ENCODE results near the gene TMEM164.

The TMEM164 gene

DNA sequence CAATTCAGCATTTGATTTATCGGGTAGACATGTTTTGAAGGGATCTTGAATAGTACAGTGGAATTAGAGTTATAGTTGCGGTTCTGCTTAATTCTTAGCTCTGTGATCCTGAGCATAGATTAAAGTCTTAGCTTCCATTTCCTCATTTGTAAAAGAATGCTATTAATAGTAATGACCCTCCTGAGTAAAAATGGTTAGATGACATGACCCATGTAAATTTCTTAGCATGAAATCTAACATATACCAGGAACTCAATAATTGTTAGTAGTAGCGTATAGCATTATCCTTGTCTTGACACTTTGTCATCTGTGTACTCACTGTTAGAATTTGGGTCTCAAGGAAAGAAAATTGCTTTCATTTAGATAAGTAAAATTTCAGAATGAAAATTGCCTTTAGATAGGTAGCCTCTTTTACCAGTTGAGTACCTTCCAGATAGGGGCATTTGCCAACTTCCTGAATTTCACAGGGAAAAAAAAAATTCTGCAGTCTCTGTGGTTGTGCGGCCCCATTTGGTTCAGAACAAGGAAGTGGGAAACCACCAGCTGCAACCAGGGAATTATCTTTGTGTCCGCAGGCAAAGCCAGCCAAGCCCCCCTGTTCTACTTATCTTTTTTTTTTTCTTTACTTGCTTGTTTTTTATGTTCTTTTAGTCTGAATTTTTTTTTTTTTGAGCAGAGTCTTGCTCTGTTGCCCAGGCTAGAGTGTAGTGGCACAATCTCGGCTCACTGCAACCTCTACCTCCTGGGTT, 86.9 kb downstream of the TMEM164 start:
- no peaks in the 10 kb centered on the region for H3K9me3 ChIP-seq (ENCODE audit: control insufficient read depth in 2 of 2, low read length in 2 of 2)
- H3K4me3 ChIP-seq (ENCODE audit: low read length in 2 of 2) = no peak overlapping the region
- no peaks in the 10 kb centered on the region for H3K36me3 ChIP-seq (ENCODE audit: control insufficient read depth in 2 of 2, insufficient read depth in 2 of 2, low read length in 2 of 2)
- H3K27ac ChIP-seq (ENCODE audit: low read depth in 2 of 2, low read length in 2 of 2) = no peak overlapping the region
- H3K9ac ChIP-seq (ENCODE audit: low read depth in 1 of 2, low read length in 2 of 2) = no peak overlapping the region
- H3K4me1 ChIP-seq (ENCODE audit: control insufficient read depth in 2 of 2, insufficient read depth in 2 of 2, low read length in 2 of 2) = no peaks in the 10 kb centered on the region
- H3K27me3 ChIP-seq (ENCODE audit: control insufficient read depth in 2 of 2, insufficient read depth in 2 of 2, low read length in 2 of 2) = no peaks in the 10 kb centered on the region

DNA sequence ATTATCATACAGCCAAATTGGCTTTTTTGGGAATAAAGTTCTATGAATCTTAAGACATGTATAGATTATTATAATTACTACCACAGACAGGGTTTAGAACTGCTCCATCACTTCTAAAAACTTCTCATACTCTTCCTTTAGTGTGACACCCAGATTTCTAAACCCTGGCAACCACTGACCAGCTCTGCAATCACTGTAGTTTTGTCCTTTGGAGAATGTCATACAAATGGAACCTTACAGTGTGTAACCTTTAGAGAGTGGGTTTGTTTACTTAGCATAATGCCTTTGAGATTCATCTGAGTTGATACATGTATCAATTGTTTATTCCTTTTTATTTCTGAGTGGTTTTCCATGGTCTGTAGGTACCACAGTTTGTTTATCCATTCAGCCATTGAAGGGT, 95.0 kb downstream of the TMEM164 start:
- Histone ChIP-seq H3K9me3 (ENCODE audit: control insufficient read depth in 2 of 2, low read length in 2 of 2) (no peaks in the 10 kb centered on the region), H3K27me3 (ENCODE audit: control insufficient read depth in 2 of 2, insufficient read depth in 2 of 2, low read length in 2 of 2) (no peaks in the 10 kb centered on the region), H3K4me1 (ENCODE audit: control insufficient read depth in 2 of 2, insufficient read depth in 2 of 2, low read length in 2 of 2) (no peaks in the 10 kb centered on the region), H3K4me3 (ENCODE audit: low read length in 2 of 2) (no peak overlapping the region), H3K36me3 (ENCODE audit: control insufficient read depth in 2 of 2, insufficient read depth in 2 of 2, low read length in 2 of 2) (peaks cover 0 to 3% of the 10 kb centered on the region in 2 donors), H3K9ac (ENCODE audit: low read depth in 1 of 2, low read length in 2 of 2) (no peak overlapping the region), H3K27ac (ENCODE audit: low read depth in 2 of 2, low read length in 2 of 2) (no peak overlapping the region)

DNA sequence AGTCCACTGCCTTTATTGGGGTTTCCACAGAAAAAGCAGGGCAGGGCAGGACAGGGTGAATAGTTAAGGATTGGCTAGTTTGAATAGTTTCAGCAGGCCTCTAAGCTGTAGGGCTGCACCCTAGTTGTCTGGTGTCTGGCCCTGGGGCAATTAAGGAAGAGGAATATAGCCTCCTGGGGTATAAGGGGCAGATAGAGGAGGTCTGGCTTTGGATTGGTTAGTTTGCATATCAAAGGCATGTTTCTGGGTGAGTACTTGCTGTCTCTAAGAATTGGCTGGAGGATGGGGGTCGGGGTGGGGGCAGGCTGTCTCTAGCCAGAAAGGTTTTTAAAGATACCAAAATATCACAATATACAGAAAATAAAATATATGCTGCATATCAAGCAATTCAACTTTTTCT, 100.4 kb downstream of the TMEM164 start:
- Histone ChIP-seq H3K9me3 (ENCODE audit: control insufficient read depth in 2 of 2, low read length in 2 of 2) (no peaks in the 10 kb centered on the region), H3K9ac (ENCODE audit: low read depth in 1 of 2, low read length in 2 of 2) (no peak overlapping the region), H3K27me3 (ENCODE audit: control insufficient read depth in 2 of 2, insufficient read depth in 2 of 2, low read length in 2 of 2) (peaks cover 0 to 3% of the 10 kb centered on the region in 2 donors), H3K4me1 (ENCODE audit: control insufficient read depth in 2 of 2, insufficient read depth in 2 of 2, low read length in 2 of 2) (no peaks in the 10 kb centered on the region), H3K36me3 (ENCODE audit: control insufficient read depth in 2 of 2, insufficient read depth in 2 of 2, low read length in 2 of 2) (no peaks in the 10 kb centered on the region), H3K27ac (ENCODE audit: low read depth in 2 of 2, low read length in 2 of 2) (no peak overlapping the region), H3K4me3 (ENCODE audit: low read length in 2 of 2) (no peak overlapping the region)

DNA sequence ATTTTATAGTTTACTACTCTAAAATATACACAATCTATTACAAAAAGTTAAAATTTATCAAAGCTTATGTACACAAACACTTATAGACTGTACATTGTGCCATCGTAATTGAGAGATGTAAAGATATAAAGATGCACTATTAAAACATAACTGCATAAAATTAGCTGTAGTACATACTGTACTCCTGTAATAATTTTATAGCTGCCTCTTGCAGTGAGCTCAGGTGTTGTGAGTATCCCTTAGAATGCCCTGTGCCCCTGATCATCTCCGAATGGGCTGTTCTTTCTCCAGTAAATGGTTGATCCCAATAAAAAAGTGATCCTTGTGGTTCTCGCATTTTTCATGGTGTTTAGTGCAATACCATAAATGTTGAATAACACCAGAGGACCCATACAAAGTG, 101.2 kb downstream of the TMEM164 start:
- H3K36me3 ChIP-seq (ENCODE audit: control insufficient read depth in 2 of 2, insufficient read depth in 2 of 2, low read length in 2 of 2) = no peaks in the 10 kb centered on the region
- H3K9me3 ChIP-seq (ENCODE audit: control insufficient read depth in 2 of 2, low read length in 2 of 2) = no peaks in the 10 kb centered on the region
- no peak overlapping the region for H3K9ac ChIP-seq (ENCODE audit: low read depth in 1 of 2, low read length in 2 of 2)
- H3K27ac ChIP-seq (ENCODE audit: low read depth in 2 of 2, low read length in 2 of 2) = no peak overlapping the region
- H3K4me1 ChIP-seq (ENCODE audit: control insufficient read depth in 2 of 2, insufficient read depth in 2 of 2, low read length in 2 of 2) = no peaks in the 10 kb centered on the region
- peaks cover 0 to 3% of the 10 kb centered on the region in 2 donors for H3K27me3 ChIP-seq (ENCODE audit: control insufficient read depth in 2 of 2, insufficient read depth in 2 of 2, low read length in 2 of 2)
- H3K4me3 ChIP-seq (ENCODE audit: low read length in 2 of 2) = no peak overlapping the region

DNA sequence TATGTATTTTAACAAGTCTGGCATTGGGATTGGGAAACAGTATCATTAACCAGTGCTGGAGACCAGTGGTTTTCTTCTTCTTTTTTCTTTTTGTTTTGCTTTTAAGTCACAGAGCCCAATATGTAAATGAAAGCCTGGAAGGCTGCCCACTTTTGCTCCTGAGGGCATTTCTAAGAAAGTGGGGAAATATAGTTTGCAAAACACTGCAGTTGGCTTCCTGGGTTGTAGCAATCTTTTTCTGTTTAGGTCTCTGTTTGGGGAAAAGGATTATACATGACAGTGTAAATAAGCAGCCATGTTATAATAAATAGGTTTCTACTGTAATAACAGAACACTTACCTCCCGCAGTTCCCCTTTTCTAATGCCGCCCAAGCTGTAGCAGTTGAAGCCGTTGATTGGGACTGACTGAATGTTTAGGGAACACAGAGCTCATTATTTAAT, 105.5 kb downstream of the TMEM164 start:
- no peak overlapping the region for H3K27ac ChIP-seq (ENCODE audit: low read depth in 2 of 2, low read length in 2 of 2)
- H3K27me3 ChIP-seq (ENCODE audit: control insufficient read depth in 2 of 2, insufficient read depth in 2 of 2, low read length in 2 of 2) = no peaks in the 10 kb centered on the region
- H3K4me1 ChIP-seq (ENCODE audit: control insufficient read depth in 2 of 2, insufficient read depth in 2 of 2, low read length in 2 of 2) = no peaks in the 10 kb centered on the region
- peaks cover 0 to 3% of the 10 kb centered on the region in 2 donors for H3K36me3 ChIP-seq (ENCODE audit: control insufficient read depth in 2 of 2, insufficient read depth in 2 of 2, low read length in 2 of 2)
- H3K4me3 ChIP-seq (ENCODE audit: low read length in 2 of 2) = no peak overlapping the region
- H3K9me3 ChIP-seq (ENCODE audit: control insufficient read depth in 2 of 2, low read length in 2 of 2) = no peaks in the 10 kb centered on the region
- no peak overlapping the region for H3K9ac ChIP-seq (ENCODE audit: low read depth in 1 of 2, low read length in 2 of 2)

DNA sequence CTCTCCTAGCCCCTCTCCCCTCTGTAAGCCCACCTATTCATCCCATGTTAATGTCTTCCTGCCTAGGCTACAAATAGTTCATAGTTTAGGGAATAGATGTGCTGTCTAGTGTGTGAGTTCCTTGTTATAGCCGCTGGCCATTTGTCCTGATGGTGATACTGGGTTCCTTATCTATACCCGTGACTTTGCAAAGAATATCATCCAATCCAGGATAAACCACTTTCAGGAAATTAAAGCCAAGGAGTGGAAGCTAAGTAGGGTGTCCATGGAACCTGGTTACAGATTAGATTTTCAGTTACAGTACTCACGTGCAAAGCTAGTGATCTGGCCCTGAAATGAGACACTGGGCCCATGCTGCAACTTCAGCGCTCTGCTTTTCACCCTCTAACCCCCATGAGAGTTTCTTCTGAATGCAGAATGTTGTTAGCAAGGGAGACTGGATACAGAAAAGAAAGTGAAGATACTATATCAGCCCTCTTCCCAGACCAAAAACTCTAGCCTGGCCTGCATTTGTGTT, 111.4 kb downstream of the TMEM164 start:
- peaks cover 0 to 3% of the 10 kb centered on the region in 2 donors for H3K36me3 ChIP-seq (ENCODE audit: control insufficient read depth in 2 of 2, insufficient read depth in 2 of 2, low read length in 2 of 2)
- no peaks in the 10 kb centered on the region for H3K27me3 ChIP-seq (ENCODE audit: control insufficient read depth in 2 of 2, insufficient read depth in 2 of 2, low read length in 2 of 2)
- no peak overlapping the region for H3K27ac ChIP-seq (ENCODE audit: low read depth in 2 of 2, low read length in 2 of 2)
- no peaks in the 10 kb centered on the region for H3K9me3 ChIP-seq (ENCODE audit: control insufficient read depth in 2 of 2, low read length in 2 of 2)
- no peaks in the 10 kb centered on the region for H3K4me1 ChIP-seq (ENCODE audit: control insufficient read depth in 2 of 2, insufficient read depth in 2 of 2, low read length in 2 of 2)
- H3K4me3 ChIP-seq (ENCODE audit: low read length in 2 of 2) = no peak overlapping the region
- H3K9ac ChIP-seq (ENCODE audit: low read depth in 1 of 2, low read length in 2 of 2) = no peak overlapping the region

DNA sequence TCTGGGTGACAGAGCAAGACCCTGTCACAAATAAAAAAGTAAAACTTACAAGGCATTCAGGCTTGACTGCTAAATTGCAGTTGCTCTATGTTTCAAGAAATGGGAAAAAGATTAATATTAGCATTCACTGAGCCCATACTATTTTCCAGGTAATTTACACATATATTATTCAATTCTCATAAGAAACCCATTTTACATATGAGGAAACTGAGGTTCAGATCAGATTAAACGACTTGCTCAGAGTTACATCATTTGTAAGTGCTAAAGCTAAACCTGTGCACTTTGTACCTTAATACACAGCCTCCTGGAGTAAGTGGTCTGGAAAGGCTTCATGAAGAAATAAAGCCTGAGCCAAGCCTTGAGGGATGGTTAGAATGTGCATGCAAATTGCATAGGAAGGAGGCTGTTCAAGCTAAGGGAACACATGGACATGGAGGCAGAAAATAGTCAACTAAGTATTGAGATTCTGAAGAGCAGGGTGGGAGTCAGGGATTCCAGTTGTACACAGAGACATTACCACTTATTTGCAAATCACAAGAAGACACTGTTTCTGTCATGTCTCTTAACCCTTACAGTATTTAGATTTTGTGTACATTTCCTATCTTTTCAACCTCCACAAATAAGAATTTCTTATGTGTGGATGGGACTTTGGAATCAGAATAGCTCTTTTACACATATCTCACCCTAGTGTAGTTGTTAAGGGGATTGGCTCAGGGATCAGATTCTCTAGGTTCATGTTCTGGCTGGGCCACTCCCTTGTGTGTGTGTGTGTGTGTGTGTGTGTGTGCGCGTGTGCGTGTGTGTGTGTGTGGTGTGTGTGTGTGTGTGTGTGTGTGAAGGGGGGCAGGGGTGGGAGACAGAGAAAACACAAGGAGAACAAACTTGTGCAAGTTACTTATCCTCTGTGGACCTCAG, 113.4 kb downstream of the TMEM164 start:
- Histone ChIP-seq H3K27me3 (ENCODE audit: control insufficient read depth in 2 of 2, insufficient read depth in 2 of 2, low read length in 2 of 2) (no peaks in the 10 kb centered on the region), H3K4me1 (ENCODE audit: control insufficient read depth in 2 of 2, insufficient read depth in 2 of 2, low read length in 2 of 2) (no peaks in the 10 kb centered on the region), H3K36me3 (ENCODE audit: control insufficient read depth in 2 of 2, insufficient read depth in 2 of 2, low read length in 2 of 2) (no peaks in the 10 kb centered on the region), H3K4me3 (ENCODE audit: low read length in 2 of 2) (no peak overlapping the region), H3K27ac (ENCODE audit: low read depth in 2 of 2, low read length in 2 of 2) (no peak overlapping the region), H3K9ac (ENCODE audit: low read depth in 1 of 2, low read length in 2 of 2) (no peak overlapping the region), H3K9me3 (ENCODE audit: control insufficient read depth in 2 of 2, low read length in 2 of 2) (no peaks in the 10 kb centered on the region)

DNA sequence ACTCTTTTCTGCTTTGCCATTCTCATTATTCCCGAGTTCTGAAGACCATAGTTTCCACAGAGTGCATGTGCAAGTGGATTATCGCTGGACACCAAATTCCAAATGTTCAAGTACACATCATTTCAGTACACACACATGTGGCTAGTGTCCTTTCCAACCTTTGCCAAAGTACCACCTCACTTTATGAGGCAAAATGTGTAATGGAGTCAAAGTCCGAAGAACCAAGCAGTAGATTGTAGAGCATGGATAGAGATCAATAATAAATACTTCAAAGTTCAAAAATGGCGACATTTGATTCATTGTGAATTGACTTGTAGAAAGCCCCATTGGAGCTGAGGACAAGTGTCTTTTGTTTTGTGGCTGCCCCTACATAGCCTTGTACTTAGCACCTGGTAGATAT, 115.6 kb downstream of the TMEM164 start:
- Histone ChIP-seq H3K9me3 (ENCODE audit: control insufficient read depth in 2 of 2, low read length in 2 of 2) (peaks cover 0 to 4% of the 10 kb centered on the region in 2 donors), H3K4me1 (ENCODE audit: control insufficient read depth in 2 of 2, insufficient read depth in 2 of 2, low read length in 2 of 2) (no peaks in the 10 kb centered on the region), H3K9ac (ENCODE audit: low read depth in 1 of 2, low read length in 2 of 2) (no peak overlapping the region)

DNA sequence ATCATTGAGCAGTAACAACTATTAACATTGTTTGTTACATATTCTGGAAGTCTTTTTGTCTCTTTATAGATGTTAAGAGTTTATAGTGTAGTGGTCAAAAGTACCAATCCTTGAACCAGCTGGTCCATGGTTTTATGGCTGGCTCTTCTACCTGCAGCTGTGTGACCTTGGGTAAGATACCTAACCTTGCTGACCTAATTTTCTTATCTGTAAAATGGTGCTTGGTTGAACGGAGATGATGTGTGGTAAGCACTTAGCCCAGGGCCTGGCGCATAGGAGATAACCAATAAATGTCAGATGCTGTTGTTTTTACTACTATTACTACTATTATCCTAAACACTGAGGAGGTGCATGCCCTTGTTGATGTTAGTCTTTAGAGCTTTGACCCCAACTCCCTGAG, 116.6 kb downstream of the TMEM164 start:
- Histone ChIP-seq H3K36me3 (ENCODE audit: control insufficient read depth in 2 of 2, insufficient read depth in 2 of 2, low read length in 2 of 2) (no peaks in the 10 kb centered on the region), H3K27me3 (ENCODE audit: control insufficient read depth in 2 of 2, insufficient read depth in 2 of 2, low read length in 2 of 2) (peaks cover 0 to 2% of the 10 kb centered on the region in 2 donors), H3K4me3 (ENCODE audit: low read length in 2 of 2) (no peak overlapping the region), H3K9me3 (ENCODE audit: control insufficient read depth in 2 of 2, low read length in 2 of 2) (peaks cover 0 to 4% of the 10 kb centered on the region in 2 donors), H3K9ac (ENCODE audit: low read depth in 1 of 2, low read length in 2 of 2) (no peak overlapping the region), H3K27ac (ENCODE audit: low read depth in 2 of 2, low read length in 2 of 2) (no peak overlapping the region), H3K4me1 (ENCODE audit: control insufficient read depth in 2 of 2, insufficient read depth in 2 of 2, low read length in 2 of 2) (no peaks in the 10 kb centered on the region)

More for the DNA sequence above, 115.6 kb downstream of the TMEM164 start:
- Histone ChIP-seq H3K27me3 (ENCODE audit: control insufficient read depth in 2 of 2, insufficient read depth in 2 of 2, low read length in 2 of 2) (peaks cover 0 to 2% of the 10 kb centered on the region in 2 donors), H3K27ac (ENCODE audit: low read depth in 2 of 2, low read length in 2 of 2) (no peak overlapping the region), H3K4me3 (ENCODE audit: low read length in 2 of 2) (no peak overlapping the region), H3K36me3 (ENCODE audit: control insufficient read depth in 2 of 2, insufficient read depth in 2 of 2, low read length in 2 of 2) (no peaks in the 10 kb centered on the region)

DNA sequence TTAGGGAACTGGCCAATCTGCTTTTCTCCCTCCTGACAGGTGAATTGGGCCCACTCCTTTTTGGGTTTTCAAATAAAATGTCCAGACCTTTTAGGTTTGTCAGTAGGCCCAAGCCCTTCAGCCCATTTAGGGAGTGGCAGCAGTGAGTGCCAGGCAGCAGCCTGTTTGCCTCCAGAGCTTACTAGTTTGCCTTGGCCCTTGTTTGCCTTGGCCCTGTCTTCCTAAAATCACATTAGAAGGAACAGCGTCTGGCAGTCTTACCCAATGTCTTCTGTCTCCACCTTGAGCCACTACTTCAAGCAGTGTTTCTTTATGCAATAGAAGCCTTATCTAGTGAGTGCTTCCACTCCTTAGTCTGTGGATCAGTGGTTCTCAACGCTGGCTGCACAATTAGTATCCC, 117.1 kb downstream of the TMEM164 start:
- H3K4me1 ChIP-seq (ENCODE audit: control insufficient read depth in 2 of 2, insufficient read depth in 2 of 2, low read length in 2 of 2) = no peaks in the 10 kb centered on the region
- peaks cover 0 to 2% of the 10 kb centered on the region in 2 donors for H3K27me3 ChIP-seq (ENCODE audit: control insufficient read depth in 2 of 2, insufficient read depth in 2 of 2, low read length in 2 of 2)
- H3K9me3 ChIP-seq (ENCODE audit: control insufficient read depth in 2 of 2, low read length in 2 of 2) = peaks cover 0 to 4% of the 10 kb centered on the region in 2 donors
- H3K36me3 ChIP-seq (ENCODE audit: control insufficient read depth in 2 of 2, insufficient read depth in 2 of 2, low read length in 2 of 2) = no peaks in the 10 kb centered on the region
- H3K27ac ChIP-seq (ENCODE audit: low read depth in 2 of 2, low read length in 2 of 2) = no peak overlapping the region
- H3K4me3 ChIP-seq (ENCODE audit: low read length in 2 of 2) = no peak overlapping the region
- no peak overlapping the region for H3K9ac ChIP-seq (ENCODE audit: low read depth in 1 of 2, low read length in 2 of 2)
